Ovary (tissue), 3 donors: ENCODE measurements around the gene SULT1C2.

Experiments used
- POLR2A ChIP-seq: fragments of 450-650 bp; IDR thresholded peaks from one replicate; pipeline ENCODE4 v1.6.1; 2017; ENCODE audit warnings: antibody characterized with exemption, mild to moderate bottlenecking, moderate library complexity
- TF ChIP-seq, protein P1 (sequence below), 3 donors: fragments of 450-650 bp in 2 of 3; fragments of 200-600 bp in 1 of 3; IDR thresholded peaks; one replicate each; pipeline versions ENCODE4 v1.5.1 to v1.8.0; 2016 to 2022; ENCODE audit warnings: antibody characterized with exemption in 3 of 3, mild to moderate bottlenecking in 1 of 3
- donor health status: DM: no; HTN: no; CAD: no.

DNA sequence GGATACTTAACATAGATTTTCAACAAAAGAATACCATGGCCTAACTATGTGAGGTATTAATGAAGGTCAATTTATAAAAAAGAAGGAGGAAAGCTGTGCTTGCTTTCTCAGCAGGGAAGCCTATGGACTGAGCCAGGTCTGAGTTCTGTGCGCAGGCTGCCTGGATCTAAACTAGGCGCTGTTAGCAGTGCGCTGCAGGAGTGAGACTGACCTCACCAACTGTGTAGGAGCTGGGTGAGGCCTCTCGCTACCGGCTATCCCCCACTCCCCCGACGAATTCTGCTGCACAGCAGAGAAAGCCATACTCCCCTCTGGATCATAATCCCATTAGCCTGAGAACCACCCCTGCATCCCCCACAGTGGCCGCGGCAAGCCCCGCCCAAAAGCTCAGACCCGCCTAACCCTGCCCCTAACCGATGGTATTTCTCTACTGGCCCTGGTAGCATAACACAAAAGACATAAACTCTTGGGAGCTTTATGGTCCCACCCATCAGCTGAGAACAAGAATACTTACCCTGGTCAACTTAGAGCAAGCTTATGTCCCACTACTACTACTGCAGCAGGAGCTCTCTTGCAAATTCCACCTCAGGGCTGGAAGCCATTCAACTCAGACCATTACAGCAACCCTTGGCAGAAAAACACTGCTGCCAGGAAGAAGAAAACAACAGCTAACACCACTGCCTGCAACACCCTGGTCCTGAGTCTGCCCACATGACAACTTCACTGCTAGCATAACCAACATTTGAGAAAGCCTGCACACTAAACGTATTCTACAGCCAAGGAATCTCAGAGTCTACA is 28.0 kb downstream of the SULT1C2 start:
- TF ChIP-seq, protein P1, sequence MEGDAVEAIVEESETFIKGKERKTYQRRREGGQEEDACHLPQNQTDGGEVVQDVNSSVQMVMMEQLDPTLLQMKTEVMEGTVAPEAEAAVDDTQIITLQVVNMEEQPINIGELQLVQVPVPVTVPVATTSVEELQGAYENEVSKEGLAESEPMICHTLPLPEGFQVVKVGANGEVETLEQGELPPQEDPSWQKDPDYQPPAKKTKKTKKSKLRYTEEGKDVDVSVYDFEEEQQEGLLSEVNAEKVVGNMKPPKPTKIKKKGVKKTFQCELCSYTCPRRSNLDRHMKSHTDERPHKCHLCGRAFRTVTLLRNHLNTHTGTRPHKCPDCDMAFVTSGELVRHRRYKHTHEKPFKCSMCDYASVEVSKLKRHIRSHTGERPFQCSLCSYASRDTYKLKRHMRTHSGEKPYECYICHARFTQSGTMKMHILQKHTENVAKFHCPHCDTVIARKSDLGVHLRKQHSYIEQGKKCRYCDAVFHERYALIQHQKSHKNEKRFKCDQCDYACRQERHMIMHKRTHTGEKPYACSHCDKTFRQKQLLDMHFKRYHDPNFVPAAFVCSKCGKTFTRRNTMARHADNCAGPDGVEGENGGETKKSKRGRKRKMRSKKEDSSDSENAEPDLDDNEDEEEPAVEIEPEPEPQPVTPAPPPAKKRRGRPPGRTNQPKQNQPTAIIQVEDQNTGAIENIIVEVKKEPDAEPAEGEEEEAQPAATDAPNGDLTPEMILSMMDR (IDR thresholded peaks at IDR 0.05): no peak
- no peak for TF ChIP-seq POLR2A
